Activated T-cell treated with anti-CD3 and anti-CD28 coated beads, Interleukin-2, amount 50 U/mL, for 72 hours (primary cell): Measurements from ENCODE around the gene GUCY1A1. TPM values are rescaled to one million over a fixed set of nuclear protein-coding genes. Genes with fewer than 3 reads are reported as not detected.

Experiments used
- total RNA-seq, 2 donors: library from RNA; stranded (reverse); gene quantifications; one replicate each; pipeline ENCODE4 v1.2.3, GENCODE V29; 2022

The GUCY1A1 gene
- total RNA-seq, 2 donors from 2014 or later = 0.28 to 0.29 TPM

Other genes starting within 250 kb of the GUCY1A1 start
- gene GUCY1B1, start 92.2 kb downstream of the GUCY1A1 start, total RNA-seq = 1 to 10 TPM in 1 of 2 donors, under 1 TPM in 1; 0.60 to 1.9 TPM
- gene ASIC5, start 199.4 kb downstream of the GUCY1A1 start, total RNA-seq = not detected
- under 1 TPM in 1 of 2 donors, not detected in 1; 0.21 TPM for gene TDO2, start 236.8 kb downstream of the GUCY1A1 start, total RNA-seq